SU-DHL-6 (cell line): ENCODE measurements around the gene ZNF365.

Experiments
- EZH2phosphoT487 ChIP-seq: fragments of 200-600 bp; sonication (generic), shearing (Covaris generic); conservative IDR thresholded peaks from 2 replicates; pipeline ENCODE4 v1.6.1; 2018; ENCODE audit warnings: mild to moderate bottlenecking, antibody characterized with exemption, low read length, moderate library complexity, mixed read lengths
- TF ChIP-seq, protein P1 (sequence below): fragments of 200-600 bp; sonication (generic); IDR thresholded peaks from one replicate; pipeline ENCODE4 v1.5.1; 2017; ENCODE audit warnings: antibody characterized with exemption, mild to moderate bottlenecking, low read length, moderate library complexity; ENCODE audit not compliant: insufficient read depth, poor library complexity, severe bottlenecking

DNA sequence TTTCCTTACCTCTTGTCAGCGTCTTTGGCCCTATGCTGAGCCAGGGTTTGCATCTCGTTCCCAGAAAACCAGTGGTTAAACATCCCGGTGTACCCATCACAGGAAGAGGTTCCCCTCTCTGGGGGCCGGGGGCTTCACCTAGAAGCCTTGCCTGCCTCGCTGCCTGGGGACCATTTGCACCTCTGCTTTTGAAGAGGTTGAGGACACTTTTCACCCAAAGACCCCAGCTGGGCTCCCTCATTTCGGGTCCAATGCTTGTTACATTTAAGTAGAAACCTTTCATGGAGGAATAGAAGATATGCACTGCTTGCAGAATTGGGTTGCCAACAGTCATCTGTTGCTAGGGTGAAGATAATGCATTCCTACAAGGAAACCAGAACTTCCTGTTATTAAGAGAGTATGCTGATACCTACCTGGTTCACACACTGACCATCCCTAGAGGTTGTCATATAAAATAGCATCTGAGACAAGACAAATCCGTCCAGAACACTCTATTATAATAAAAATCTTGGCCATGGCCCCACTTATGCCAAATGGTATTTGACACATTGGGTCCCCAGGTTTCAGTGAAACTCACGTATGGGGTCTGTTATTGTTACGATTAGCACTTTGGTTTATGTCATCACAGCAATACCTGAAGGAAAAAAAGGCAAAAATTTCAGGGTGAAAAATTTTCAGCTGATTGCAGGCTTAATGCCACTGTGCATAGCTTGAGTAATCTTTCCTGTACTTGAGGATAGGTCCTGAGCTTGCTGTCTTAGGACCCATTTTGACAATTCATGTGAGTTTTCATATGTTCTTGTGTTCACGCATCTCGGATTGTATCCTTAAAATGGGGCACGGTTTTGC lies 917 bp downstream of the ZNF365 start:
- TF ChIP-seq, protein P1, sequence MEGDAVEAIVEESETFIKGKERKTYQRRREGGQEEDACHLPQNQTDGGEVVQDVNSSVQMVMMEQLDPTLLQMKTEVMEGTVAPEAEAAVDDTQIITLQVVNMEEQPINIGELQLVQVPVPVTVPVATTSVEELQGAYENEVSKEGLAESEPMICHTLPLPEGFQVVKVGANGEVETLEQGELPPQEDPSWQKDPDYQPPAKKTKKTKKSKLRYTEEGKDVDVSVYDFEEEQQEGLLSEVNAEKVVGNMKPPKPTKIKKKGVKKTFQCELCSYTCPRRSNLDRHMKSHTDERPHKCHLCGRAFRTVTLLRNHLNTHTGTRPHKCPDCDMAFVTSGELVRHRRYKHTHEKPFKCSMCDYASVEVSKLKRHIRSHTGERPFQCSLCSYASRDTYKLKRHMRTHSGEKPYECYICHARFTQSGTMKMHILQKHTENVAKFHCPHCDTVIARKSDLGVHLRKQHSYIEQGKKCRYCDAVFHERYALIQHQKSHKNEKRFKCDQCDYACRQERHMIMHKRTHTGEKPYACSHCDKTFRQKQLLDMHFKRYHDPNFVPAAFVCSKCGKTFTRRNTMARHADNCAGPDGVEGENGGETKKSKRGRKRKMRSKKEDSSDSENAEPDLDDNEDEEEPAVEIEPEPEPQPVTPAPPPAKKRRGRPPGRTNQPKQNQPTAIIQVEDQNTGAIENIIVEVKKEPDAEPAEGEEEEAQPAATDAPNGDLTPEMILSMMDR, result no peak
- no peak for TF ChIP-seq EZH2phosphoT487
